ENCODE results near the gene SMAD2. TPM values are rescaled to one million over a fixed set of nuclear protein-coding genes. Genes with fewer than 3 reads are reported as not detected.
"Not testable (repeated sequence)": the region's sequence is repeated elsewhere in the genome, so short reads cannot be mapped to it uniquely, and the experiment has no call there.

Gene SMAD2
- total and polyA plus RNA-seq, 5 donors: 30.7 to 114 (median 94.9) TPM

GRCh38 chr18:47832348-47832747 is 98.1 kb downstream of the SMAD2 start:
- intact Hi-C loops (cut with DNase I): no loop called here

DNA sequence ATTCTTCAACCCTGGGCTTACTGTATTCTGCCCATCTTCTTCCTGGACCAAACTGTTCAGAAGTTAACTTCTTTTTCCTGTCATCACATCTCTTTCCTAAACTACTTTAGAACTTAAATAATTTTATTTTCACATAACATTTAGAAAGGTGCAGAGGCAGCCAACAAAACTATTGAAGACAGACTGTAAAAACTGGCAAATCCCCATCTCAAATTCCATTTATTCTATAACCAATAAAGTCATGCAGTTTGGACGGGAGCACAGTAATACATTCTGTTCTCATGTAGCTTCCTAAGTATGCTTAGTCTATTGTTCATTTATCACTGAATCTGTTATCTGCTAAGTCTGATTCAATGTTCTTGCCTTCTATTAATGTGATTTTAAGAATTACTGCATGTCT is 99.1 kb downstream of the SMAD2 start:
- H3K27me3 ChIP-seq (ENCODE audit: control insufficient read depth, insufficient read depth): no peaks in the 10 kb centered on the region
- no peaks in the 10 kb centered on the region for H3K4me1 ChIP-seq (ENCODE audit: control insufficient read depth, insufficient read depth, low read length)
- H3K4me3 ChIP-seq (ENCODE audit: low read length): no peak overlapping the region
- DNase-seq: no peak
- 55% methylated on average over 1 of the region's 1 CpG for WGBS
- no peaks in the 10 kb centered on the region for H3K9me3 ChIP-seq (ENCODE audit: control insufficient read depth, low read length)
- intact Hi-C loops (cut with DNase I): no loop called here
- no peak for ATAC-seq
- H3K27ac ChIP-seq (ENCODE audit: low read length): no peak overlapping the region

More at GRCh38 chr18:47832348-47832747, 98.1 kb downstream of the SMAD2 start:
- H3K9me3 ChIP-seq (ENCODE audit: control insufficient read depth, low read length): no peaks in the 10 kb centered on the region
- H3K27me3 ChIP-seq (ENCODE audit: control insufficient read depth, insufficient read depth): no peaks in the 10 kb centered on the region
- no peaks in the 10 kb centered on the region for H3K4me1 ChIP-seq (ENCODE audit: control insufficient read depth, insufficient read depth, low read length)
- WGBS: 73% methylated on average over 1 of the region's 1 CpG
- no peak overlapping the region for H3K27ac ChIP-seq (ENCODE audit: low read length)
- DNase-seq: no peak
- no peak overlapping the region for H3K4me3 ChIP-seq (ENCODE audit: low read length)
- ATAC-seq: no peak

GRCh38 chr18:47830772-47831171 is 99.7 kb downstream of the SMAD2 start:
- no peak for DNase-seq
- H3K9me3 ChIP-seq (ENCODE audit: control insufficient read depth, low read length): no peaks in the 10 kb centered on the region
- intact Hi-C loops (cut with DNase I): no loop called here
- no peaks in the 10 kb centered on the region for H3K27me3 ChIP-seq (ENCODE audit: control insufficient read depth, insufficient read depth)
- no peaks in the 10 kb centered on the region for H3K4me1 ChIP-seq (ENCODE audit: control insufficient read depth, insufficient read depth, low read length)
- no peak overlapping the region for H3K27ac ChIP-seq (ENCODE audit: low read length)
- 95% methylated on average over 3 of the region's 3 CpGs for WGBS
- H3K4me3 ChIP-seq (ENCODE audit: low read length): no peak overlapping the region
- no peak for ATAC-seq

DNA sequence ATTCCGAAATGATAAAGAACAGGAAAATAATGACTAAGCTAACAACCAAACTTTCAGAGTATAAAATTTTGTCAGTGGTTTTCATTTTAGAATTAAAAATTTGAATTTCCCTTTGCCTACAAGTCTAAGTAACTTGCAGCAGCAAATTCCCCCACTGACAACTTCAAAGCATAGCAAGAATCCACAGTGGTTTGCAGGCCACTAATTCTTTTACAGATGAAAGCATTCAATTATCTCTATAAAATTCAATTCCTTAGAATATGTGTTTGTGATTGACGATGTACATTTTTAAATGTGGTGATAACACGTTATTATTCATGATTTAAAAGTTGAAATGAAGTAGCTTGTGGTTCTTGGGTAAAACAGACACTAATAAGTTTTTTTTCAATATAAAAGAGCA is 100.6 kb downstream of the SMAD2 start:
- Histone ChIP-seq H3K9me3 (ENCODE audit: control insufficient read depth, low read length) (no peaks in the 10 kb centered on the region), H3K27ac (ENCODE audit: low read length) (no peak overlapping the region), H3K4me1 (ENCODE audit: control insufficient read depth, insufficient read depth, low read length) (no peaks in the 10 kb centered on the region), H3K4me3 (ENCODE audit: low read length) (no peak overlapping the region), H3K27me3 (ENCODE audit: control insufficient read depth, insufficient read depth) (no peaks in the 10 kb centered on the region)
- 94% methylated on average over 3 of the region's 3 CpGs for WGBS
- intact Hi-C loops (cut with DNase I): no loop called here
- no peak for DNase-seq
- no peak for ATAC-seq

DNA sequence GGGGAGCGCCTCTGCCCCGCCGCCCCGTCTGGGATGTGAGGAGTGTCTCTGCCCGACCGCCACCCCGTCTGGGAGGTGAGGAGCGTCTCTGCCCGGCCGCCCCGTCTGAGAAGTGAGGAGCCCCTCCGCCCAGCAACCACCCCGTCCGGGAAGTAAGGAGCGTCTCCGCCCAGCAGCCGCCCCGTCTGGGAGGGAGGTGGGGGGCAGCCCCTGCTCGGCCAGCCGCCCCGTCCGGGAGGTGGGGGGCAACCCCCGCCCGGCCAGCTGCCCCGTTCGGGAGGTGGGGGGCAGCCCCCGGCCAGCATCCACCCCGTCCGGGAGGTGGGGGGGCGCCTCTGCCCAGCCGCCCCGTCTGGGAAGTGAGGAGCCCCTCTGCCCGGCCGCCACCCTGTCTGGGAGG is 102.4 kb downstream of the SMAD2 start:
- WGBS: 98% methylated on average over 34 of the region's 34 CpGs
- H3K4me1 ChIP-seq (ENCODE audit: control insufficient read depth, insufficient read depth, low read length); H3K27me3 ChIP-seq (ENCODE audit: control insufficient read depth, insufficient read depth); intact Hi-C loops (cut with DNase I); H3K9me3 ChIP-seq (ENCODE audit: control insufficient read depth, low read length); H3K27ac ChIP-seq (ENCODE audit: low read length); H3K4me3 ChIP-seq (ENCODE audit: low read length); ATAC-seq: not testable (repeated sequence)
- peak in 1 of 3 donors; percentile 65 for DNase-seq

GRCh38 chr18:47826157-47827074 is 104.0 kb downstream of the SMAD2 start:
- H3K4me3 ChIP-seq (ENCODE audit: low read length): no peak overlapping the region
- no peak for DNase-seq
- WGBS: 97% methylated on average over 5 of the region's 5 CpGs
- intact Hi-C loops (cut with DNase I): no loop called here
- no peak for ATAC-seq
- H3K27me3 ChIP-seq (ENCODE audit: control insufficient read depth, insufficient read depth): no peaks in the 10 kb centered on the region
- no peaks in the 10 kb centered on the region for H3K4me1 ChIP-seq (ENCODE audit: control insufficient read depth, insufficient read depth, low read length)
- no peak overlapping the region for H3K27ac ChIP-seq (ENCODE audit: low read length)
- no peaks in the 10 kb centered on the region for H3K9me3 ChIP-seq (ENCODE audit: control insufficient read depth, low read length)

- Histone ChIP-seq H3K9me3 (ENCODE audit: control insufficient read depth, low read length) (no peaks in the 10 kb centered on the region), H3K27ac (ENCODE audit: low read length) (no peak overlapping the region), H3K4me3 (ENCODE audit: low read length) (no peak overlapping the region), H3K27me3 (ENCODE audit: control insufficient read depth, insufficient read depth) (no peaks in the 10 kb centered on the region), H3K4me1 (ENCODE audit: control insufficient read depth, insufficient read depth, low read length) (no peaks in the 10 kb centered on the region)
- peak in 1 of 2 donors; percentile 46 for ATAC-seq
- DNase-seq: no peak
- intact Hi-C loops (cut with DNase I): no loop called here
- WGBS: 89% methylated on average over 3 of the region's 3 CpGs
Measured at GRCh38 chr18:47821314-47821713, 109.1 kb downstream of the SMAD2 start.

DNA sequence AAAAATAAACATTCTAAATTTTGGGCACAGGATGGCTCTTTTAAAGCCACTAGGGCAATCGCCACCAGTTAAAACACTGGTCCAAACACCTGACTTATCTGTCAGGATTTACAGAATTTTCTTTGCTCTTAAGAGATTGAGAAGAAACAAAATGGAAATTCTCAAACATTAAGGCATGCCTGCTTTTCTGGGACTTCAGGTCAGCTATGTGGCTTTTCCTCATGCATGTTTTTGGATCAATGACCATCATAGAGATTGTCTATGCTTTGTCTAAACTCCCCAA is 112.7 kb downstream of the SMAD2 start:
- DNase-seq: no peak
- no peak overlapping the region for H3K27ac ChIP-seq (ENCODE audit: low read length)
- peak overlapping the region; percentile 20 for H3K4me3 ChIP-seq (ENCODE audit: low read length)
- intact Hi-C loops (cut with DNase I): no loop called here
- ATAC-seq: no peak
- 63% methylated on average over 1 of the region's 1 CpG for WGBS
- H3K27me3 ChIP-seq (ENCODE audit: control insufficient read depth, insufficient read depth): no peaks in the 10 kb centered on the region
- H3K4me1 ChIP-seq (ENCODE audit: control insufficient read depth, insufficient read depth, low read length): peaks cover 2% of the 10 kb centered on the region
- no peaks in the 10 kb centered on the region for H3K9me3 ChIP-seq (ENCODE audit: control insufficient read depth, low read length)

- WGBS: 86% methylated on average over 9 of the region's 9 CpGs
- no peaks in the 10 kb centered on the region for H3K27me3 ChIP-seq (ENCODE audit: control insufficient read depth, insufficient read depth)
- H3K27ac ChIP-seq (ENCODE audit: low read length): no peak overlapping the region
- intact Hi-C loops (cut with DNase I): no loop called here
- H3K4me1 ChIP-seq (ENCODE audit: control insufficient read depth, insufficient read depth, low read length): peaks cover 2% of the 10 kb centered on the region
- ATAC-seq (no peak), DNase-seq (no peak)
- peak overlapping the region; percentile 20 for H3K4me3 ChIP-seq (ENCODE audit: low read length)
- no peaks in the 10 kb centered on the region for H3K9me3 ChIP-seq (ENCODE audit: control insufficient read depth, low read length)
Measured at GRCh38 chr18:47817017-47817794, 113.3 kb downstream of the SMAD2 start.

- intact Hi-C loops (cut with DNase I): no loop called here
- 73% methylated on average over 5 of the region's 5 CpGs for WGBS
- H3K27me3 ChIP-seq (ENCODE audit: control insufficient read depth, insufficient read depth): no peaks in the 10 kb centered on the region
- no peak overlapping the region for H3K4me3 ChIP-seq (ENCODE audit: low read length)
- H3K27ac ChIP-seq (ENCODE audit: low read length): no peak overlapping the region
- ATAC-seq (no peak), DNase-seq (no peak)
- peaks cover 2% of the 10 kb centered on the region for H3K4me1 ChIP-seq (ENCODE audit: control insufficient read depth, insufficient read depth, low read length)
- no peaks in the 10 kb centered on the region for H3K9me3 ChIP-seq (ENCODE audit: control insufficient read depth, low read length)
Measured at GRCh38 chr18:47815486-47816270, 114.8 kb downstream of the SMAD2 start.

- WGBS: 39% methylated on average over 3 of the region's 3 CpGs
- no peaks in the 10 kb centered on the region for H3K27me3 ChIP-seq (ENCODE audit: control insufficient read depth, insufficient read depth)
- H3K9me3 ChIP-seq (ENCODE audit: control insufficient read depth, low read length): no peaks in the 10 kb centered on the region
- ATAC-seq (no peak), DNase-seq (no peak)
- H3K4me1 ChIP-seq (ENCODE audit: control insufficient read depth, insufficient read depth, low read length): no peaks in the 10 kb centered on the region
- no peak overlapping the region for H3K27ac ChIP-seq (ENCODE audit: low read length)
- intact Hi-C loops (cut with DNase I): no loop called here
- no peak overlapping the region for H3K4me3 ChIP-seq (ENCODE audit: low read length)
Measured at GRCh38 chr18:47809420-47809819, 121.0 kb downstream of the SMAD2 start.
